Neural crest cell (in vitro differentiated cells): ENCODE data around the gene SPC25. TPM values are rescaled to one million over a fixed set of nuclear protein-coding genes. Genes with fewer than 3 reads are reported as not detected.

Experiments used
- DNase-seq: peaks from one replicate; pipeline ENCODE4 v3.0.0; 2021; ENCODE audit warnings: low read depth, mixed read lengths, low spot score
- H3K27ac Mint-ChIP-seq: one replicate; pipeline ENCODE4 v1.8.0; 2021; ENCODE audit warnings: mild to moderate bottlenecking, mixed read lengths; ENCODE audit not compliant: unreplicated experiment
- H3K27me3 Mint-ChIP-seq: 2 replicates; pipeline ENCODE4 v1.8.0; 2021; ENCODE audit warnings: low read depth, mild to moderate bottlenecking, mixed read lengths
- H3K36me3 Mint-ChIP-seq: 2 replicates; pipeline ENCODE4 v1.8.0; 2021; ENCODE audit warnings: low read depth, mild to moderate bottlenecking, mixed read lengths
- H3K4me1 Mint-ChIP-seq: 2 replicates; pipeline ENCODE4 v1.8.0; 2021; ENCODE audit warnings: mixed read lengths
- H3K4me3 Mint-ChIP-seq: one replicate; pipeline ENCODE4 v1.8.0; 2021; ENCODE audit warnings: mild to moderate bottlenecking, mixed read lengths
- H3K9me3 Mint-ChIP-seq: 2 replicates; pipeline ENCODE4 v1.8.0; 2021; ENCODE audit warnings: mixed read lengths
- total RNA-seq: library from RNA; stranded (reverse); gene quantifications from 2 replicates; pipeline ENCODE4 v1.2.1, GENCODE V29; 2021
- TF ChIP-seq, protein P1 (sequence below): fragments of 200-600 bp; sonication (generic); conservative IDR thresholded peaks from 2 replicates; pipeline ENCODE4 v1.5.0; 2021; ENCODE audit warnings: antibody characterized with exemption, mild to moderate bottlenecking

The SPC25 gene
- total RNA-seq, 1 donor from 2014 or later = 39.3 TPM

DNA sequence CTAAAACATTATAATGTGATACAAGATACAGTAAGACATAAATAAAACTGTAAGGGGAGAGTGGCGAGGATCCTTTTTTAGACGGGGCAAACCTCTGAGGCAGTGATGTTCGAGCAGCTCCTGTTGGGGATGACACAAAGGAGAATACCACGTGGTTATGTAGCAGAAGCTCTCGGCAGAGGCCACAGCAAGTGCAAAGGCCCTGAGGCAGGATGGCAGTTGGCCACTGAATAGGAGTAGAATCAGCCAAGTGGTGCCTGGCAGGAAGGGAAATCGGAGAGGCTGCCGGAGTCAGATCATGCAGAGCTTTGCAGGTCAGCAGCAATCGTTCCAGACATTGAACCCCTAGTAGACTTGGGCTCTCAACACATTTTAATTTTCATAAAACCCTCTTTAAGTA, 68.7 kb downstream of the SPC25 start:
- no peak overlapping the region for H3K4me3 Mint-ChIP-seq
- peaks cover 19% of the 10 kb centered on the region for H3K4me1 Mint-ChIP-seq
- H3K27me3 Mint-ChIP-seq = no peaks in the 10 kb centered on the region
- H3K36me3 Mint-ChIP-seq = no peaks in the 10 kb centered on the region
- DNase-seq = no peak
- TF ChIP-seq, protein P1, sequence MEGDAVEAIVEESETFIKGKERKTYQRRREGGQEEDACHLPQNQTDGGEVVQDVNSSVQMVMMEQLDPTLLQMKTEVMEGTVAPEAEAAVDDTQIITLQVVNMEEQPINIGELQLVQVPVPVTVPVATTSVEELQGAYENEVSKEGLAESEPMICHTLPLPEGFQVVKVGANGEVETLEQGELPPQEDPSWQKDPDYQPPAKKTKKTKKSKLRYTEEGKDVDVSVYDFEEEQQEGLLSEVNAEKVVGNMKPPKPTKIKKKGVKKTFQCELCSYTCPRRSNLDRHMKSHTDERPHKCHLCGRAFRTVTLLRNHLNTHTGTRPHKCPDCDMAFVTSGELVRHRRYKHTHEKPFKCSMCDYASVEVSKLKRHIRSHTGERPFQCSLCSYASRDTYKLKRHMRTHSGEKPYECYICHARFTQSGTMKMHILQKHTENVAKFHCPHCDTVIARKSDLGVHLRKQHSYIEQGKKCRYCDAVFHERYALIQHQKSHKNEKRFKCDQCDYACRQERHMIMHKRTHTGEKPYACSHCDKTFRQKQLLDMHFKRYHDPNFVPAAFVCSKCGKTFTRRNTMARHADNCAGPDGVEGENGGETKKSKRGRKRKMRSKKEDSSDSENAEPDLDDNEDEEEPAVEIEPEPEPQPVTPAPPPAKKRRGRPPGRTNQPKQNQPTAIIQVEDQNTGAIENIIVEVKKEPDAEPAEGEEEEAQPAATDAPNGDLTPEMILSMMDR = no peak
- H3K9me3 Mint-ChIP-seq = no peaks in the 10 kb centered on the region
- no peak overlapping the region for H3K27ac Mint-ChIP-seq

Other genes starting within 250 kb of the SPC25 start
- gene NOSTRIN, start 87.8 kb downstream of the SPC25 start, total RNA-seq = not detected in 2 replicates
- gene G6PC2, start 10.9 kb upstream of the SPC25 start, total RNA-seq = not detected in 2 replicates
- 0.07 and 0.11 TPM in 2 replicates for gene ABCB11, start 140.9 kb upstream of the SPC25 start, total RNA-seq
- not detected in 2 replicates for gene DHRS9, start 179.1 kb upstream of the SPC25 start, total RNA-seq